MM.1S (cell line): Measurements from ENCODE around the gene SOX11.

Experiments
- DNase-seq: peaks from one replicate; pipeline ENCODE4 v3.0.0-alpha.2; 2015
- H2AFZ ChIP-seq: fragments of 300-600 bp; sonication (generic); 2 replicates; pipeline ENCODE4 v1.6.0; 2016; ENCODE audit warnings: antibody characterized with exemption, low read length
- H3F3A ChIP-seq: fragments of 300-600 bp; sonication (generic); 2 replicates; pipeline ENCODE4 v1.6.1; 2016; ENCODE audit warnings: mild to moderate bottlenecking, antibody characterized with exemption, low read length, moderate library complexity, mixed read lengths; ENCODE audit not compliant: insufficient read depth
- H3K27ac ChIP-seq: fragments of 300-600 bp; sonication (generic); 2 replicates; pipeline ENCODE4 v1.5.1; 2016; ENCODE audit warnings: mild to moderate bottlenecking, low read length
- H3K27me3 ChIP-seq: fragments of 300-600 bp; sonication (generic); replicated peaks from 2 replicates; pipeline ENCODE4 v1.6.0; 2016; ENCODE audit warnings: low read length; ENCODE audit not compliant: insufficient read depth
- H3K36me3 ChIP-seq: fragments of 300-600 bp; sonication (generic); replicated peaks from 2 replicates; pipeline ENCODE4 v1.6.1; 2016; ENCODE audit warnings: mild to moderate bottlenecking, low read length, mixed read lengths; ENCODE audit not compliant: insufficient read depth
- H3K4me1 ChIP-seq: fragments of 300-600 bp; sonication (generic); 2 replicates; pipeline ENCODE4 v1.6.1; 2016; ENCODE audit warnings: low read length, mixed read lengths
- H3K4me2 ChIP-seq: fragments of 300-600 bp; sonication (generic); 2 replicates; pipeline ENCODE4 v1.6.0; 2016; ENCODE audit warnings: low read depth, low read length
- H3K4me3 ChIP-seq: fragments of 300-600 bp; sonication (generic); 2 replicates; pipeline ENCODE4 v1.5.1; 2016; ENCODE audit warnings: low read length, mixed read lengths
- H3K79me2 ChIP-seq: fragments of 300-600 bp; sonication (generic); 2 replicates; pipeline ENCODE4 v1.6.1; 2016; ENCODE audit warnings: mixed run types, low read length, mixed read lengths
- H3K9ac ChIP-seq: fragments of 300-600 bp; sonication (generic); 2 replicates; pipeline ENCODE4 v1.6.1; 2016; ENCODE audit warnings: low read length, mixed read lengths
- H3K9me2 ChIP-seq: fragments of 300-600 bp; sonication (generic); replicated peaks from 2 replicates; pipeline ENCODE4 v1.6.1; 2016; ENCODE audit warnings: mild to moderate bottlenecking, low read length, mixed read lengths; ENCODE audit not compliant: insufficient read depth
- H3K9me3 ChIP-seq: fragments of 300-600 bp; sonication (generic); replicated peaks from 2 replicates; pipeline ENCODE4 v1.6.1; 2016; ENCODE audit warnings: mild to moderate bottlenecking, low read length, mixed read lengths; ENCODE audit not compliant: insufficient read depth
- H4K20me1 ChIP-seq: fragments of 300-600 bp; sonication (generic); 2 replicates; pipeline ENCODE4 v1.6.1; 2016; ENCODE audit warnings: mild to moderate bottlenecking, low read length, moderate library complexity, mixed read lengths; ENCODE audit not compliant: insufficient read depth
- EZH2 ChIP-seq: fragments of 300-600 bp; sonication (generic); optimal IDR thresholded peaks from 2 replicates; pipeline ENCODE3; 2017; ENCODE audit warnings: low read depth, mild to moderate bottlenecking, antibody characterized with exemption, low read length, mixed read lengths
- EZH2phosphoT487 ChIP-seq: fragments of 300-600 bp; sonication (generic); IDR thresholded peaks from 2 replicates; pipeline ENCODE4 v1.6.1; 2018; ENCODE audit warnings: antibody characterized with exemption, low read length
- TF ChIP-seq, protein P1 (sequence below): fragments of 300-600 bp; sonication (generic); IDR thresholded peaks from 2 replicates; pipeline ENCODE4 v1.5.1; 2016; ENCODE audit warnings: antibody characterized with exemption, low read length, mixed read lengths

Gene SOX11

DNA sequence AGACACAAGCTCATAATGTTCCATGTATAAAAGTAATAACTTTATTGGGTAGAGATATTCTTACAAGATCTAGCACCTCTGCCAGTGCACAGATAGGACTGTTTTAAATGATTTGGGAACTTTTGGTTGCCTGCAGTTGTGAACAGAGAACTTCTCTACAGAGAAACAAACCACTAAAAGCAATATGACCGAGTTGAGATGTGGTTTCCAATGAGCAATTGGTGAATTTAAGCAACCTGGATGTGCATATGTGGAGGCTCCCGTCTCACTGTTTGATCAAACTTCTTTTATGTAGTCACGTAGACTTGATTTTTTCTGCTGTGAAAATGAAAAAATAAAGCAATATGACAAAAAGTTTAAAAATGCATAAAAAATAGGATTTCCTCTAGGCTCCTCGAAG is 7.8 kb downstream of the SOX11 start:
- peak overlapping the region; percentile 31; the same call in 1 of the 2 replicates for H3K4me3 ChIP-seq
- no peaks in the 10 kb centered on the region for H3K36me3 ChIP-seq
- H2AFZ ChIP-seq = no peak overlapping the region
- DNase-seq = no peak
- no peaks in the 10 kb centered on the region for H3K9me3 ChIP-seq
- no peaks in the 10 kb centered on the region for H3K27me3 ChIP-seq
- H3K9me2 ChIP-seq = no peaks in the 10 kb centered on the region
- peak overlapping the region; percentile 72 for H3K4me2 ChIP-seq
- peaks cover 40% of the 10 kb centered on the region for H3F3A ChIP-seq
- H3K27ac ChIP-seq = peak overlapping the region; percentile 95
- TF ChIP-seq EZH2 (no peak), EZH2phosphoT487 (no peak)
- TF ChIP-seq, protein P1, sequence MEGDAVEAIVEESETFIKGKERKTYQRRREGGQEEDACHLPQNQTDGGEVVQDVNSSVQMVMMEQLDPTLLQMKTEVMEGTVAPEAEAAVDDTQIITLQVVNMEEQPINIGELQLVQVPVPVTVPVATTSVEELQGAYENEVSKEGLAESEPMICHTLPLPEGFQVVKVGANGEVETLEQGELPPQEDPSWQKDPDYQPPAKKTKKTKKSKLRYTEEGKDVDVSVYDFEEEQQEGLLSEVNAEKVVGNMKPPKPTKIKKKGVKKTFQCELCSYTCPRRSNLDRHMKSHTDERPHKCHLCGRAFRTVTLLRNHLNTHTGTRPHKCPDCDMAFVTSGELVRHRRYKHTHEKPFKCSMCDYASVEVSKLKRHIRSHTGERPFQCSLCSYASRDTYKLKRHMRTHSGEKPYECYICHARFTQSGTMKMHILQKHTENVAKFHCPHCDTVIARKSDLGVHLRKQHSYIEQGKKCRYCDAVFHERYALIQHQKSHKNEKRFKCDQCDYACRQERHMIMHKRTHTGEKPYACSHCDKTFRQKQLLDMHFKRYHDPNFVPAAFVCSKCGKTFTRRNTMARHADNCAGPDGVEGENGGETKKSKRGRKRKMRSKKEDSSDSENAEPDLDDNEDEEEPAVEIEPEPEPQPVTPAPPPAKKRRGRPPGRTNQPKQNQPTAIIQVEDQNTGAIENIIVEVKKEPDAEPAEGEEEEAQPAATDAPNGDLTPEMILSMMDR = no peak
- no peaks in the 10 kb centered on the region for H4K20me1 ChIP-seq
- H3K79me2 ChIP-seq = peaks cover 8% of the 10 kb centered on the region; the same call in 1 of the 2 replicates
- H3K9ac ChIP-seq = peak overlapping the region; percentile 54; the same call in 1 of the 2 replicates
- H3K4me1 ChIP-seq = peaks cover 12% of the 10 kb centered on the region; the same call in 1 of the 2 replicates

DNA sequence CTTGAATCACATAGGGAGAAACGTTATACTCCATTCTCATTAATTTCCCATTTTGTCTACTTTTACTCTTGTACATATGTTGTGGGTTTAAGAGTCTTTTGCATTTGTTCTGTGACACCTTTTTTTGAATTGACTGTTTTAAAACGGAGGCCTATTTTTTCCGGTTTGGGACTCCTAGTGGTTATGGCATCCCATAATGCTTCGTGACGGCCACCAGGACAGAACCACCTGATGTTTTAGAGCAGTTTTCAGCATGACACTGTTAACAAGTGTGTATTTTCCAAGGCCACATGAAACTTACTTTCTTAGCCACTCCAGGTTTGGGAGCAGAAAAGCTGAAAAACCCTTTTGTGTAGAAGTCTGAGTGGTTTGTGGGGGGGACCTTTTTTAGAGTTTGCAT is 8.4 kb downstream of the SOX11 start:
- H3K4me3 ChIP-seq = peak overlapping the region; percentile 45
- peak overlapping the region; percentile 95 for H3K27ac ChIP-seq
- H3K4me1 ChIP-seq = peaks cover 12% of the 10 kb centered on the region; the same call in 1 of the 2 replicates
- H3K79me2 ChIP-seq = peaks cover 8% of the 10 kb centered on the region; the same call in 1 of the 2 replicates
- H2AFZ ChIP-seq = 0 out of 2 replicates have a peak overlapping the region, but pooled peaks have one; percentile 5
- no peak for TF ChIP-seq EZH2phosphoT487
- H4K20me1 ChIP-seq = no peaks in the 10 kb centered on the region
- no peaks in the 10 kb centered on the region for H3K27me3 ChIP-seq
- no peaks in the 10 kb centered on the region for H3K36me3 ChIP-seq
- H3F3A ChIP-seq = peaks cover 34% of the 10 kb centered on the region
- peak overlapping the region; percentile 54 for H3K9ac ChIP-seq
- peak; percentile 75 for DNase-seq
- H3K9me2 ChIP-seq = no peaks in the 10 kb centered on the region
- H3K9me3 ChIP-seq = no peaks in the 10 kb centered on the region
- peak overlapping the region; percentile 72 for H3K4me2 ChIP-seq

DNA sequence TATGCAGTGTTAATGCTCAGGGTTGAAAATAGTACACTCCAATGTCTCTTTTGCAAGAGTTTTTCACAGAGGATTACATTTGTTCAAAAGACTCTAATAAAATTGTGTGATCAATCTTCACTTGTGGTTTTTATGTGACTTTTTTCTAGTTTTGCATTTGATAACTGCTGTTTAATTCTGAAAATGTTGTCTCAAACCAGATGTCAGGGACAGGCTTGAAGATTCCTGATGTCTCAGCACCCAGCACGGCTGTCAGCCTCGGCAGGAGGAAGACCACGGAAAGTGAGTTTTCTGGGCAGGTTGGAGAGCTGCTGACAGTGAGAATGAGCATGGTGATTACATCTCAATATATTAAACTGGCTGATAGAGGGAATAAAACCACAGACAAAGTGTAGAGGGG is 9.1 kb downstream of the SOX11 start:
- peak overlapping the region; percentile 54 for H3K9ac ChIP-seq
- H3K4me1 ChIP-seq = peaks cover 12% of the 10 kb centered on the region; the same call in 1 of the 2 replicates
- no peaks in the 10 kb centered on the region for H3K36me3 ChIP-seq
- no peaks in the 10 kb centered on the region for H3K27me3 ChIP-seq
- H3K9me2 ChIP-seq = no peaks in the 10 kb centered on the region
- H3K27ac ChIP-seq = peak overlapping the region; percentile 95
- peaks cover 28% of the 10 kb centered on the region for H3F3A ChIP-seq
- no peak for DNase-seq
- peak overlapping the region; percentile 45 for H3K4me3 ChIP-seq
- peaks cover 8% of the 10 kb centered on the region; the same call in 1 of the 2 replicates for H3K79me2 ChIP-seq
- 0 out of 2 replicates have a peak overlapping the region, but pooled peaks have one; percentile 5 for H2AFZ ChIP-seq
- H3K4me2 ChIP-seq = peak overlapping the region; percentile 72
- no peaks in the 10 kb centered on the region for H3K9me3 ChIP-seq
- no peaks in the 10 kb centered on the region for H4K20me1 ChIP-seq
- TF ChIP-seq EZH2phosphoT487 (no peak), EZH2 (no peak)
- TF ChIP-seq, protein P1 = no peak

DNA sequence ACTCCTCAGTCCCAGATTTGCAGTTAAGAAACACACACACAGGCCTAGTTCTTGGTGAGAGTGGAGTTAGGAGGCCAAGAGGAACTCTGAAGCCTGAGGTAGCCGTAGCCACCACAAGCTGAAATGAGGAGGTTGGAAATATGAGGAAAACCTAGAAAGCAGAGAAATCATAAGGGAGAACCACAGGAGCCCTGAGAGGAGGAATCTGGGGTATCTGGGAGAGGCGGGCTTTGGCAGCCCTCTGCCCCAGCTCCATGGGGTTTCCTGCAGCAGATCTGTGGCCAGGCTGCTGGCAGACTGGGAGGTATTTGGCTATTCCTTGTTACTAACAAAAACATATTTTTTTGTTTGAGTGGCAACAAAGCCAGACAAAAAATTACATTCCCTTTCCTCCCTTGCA is 11.0 kb downstream of the SOX11 start:
- no peaks in the 10 kb centered on the region for H3K27me3 ChIP-seq
- H4K20me1 ChIP-seq = no peaks in the 10 kb centered on the region
- peaks cover 12% of the 10 kb centered on the region; the same call in 1 of the 2 replicates for H3K4me1 ChIP-seq
- TF ChIP-seq EZH2 (no peak), EZH2phosphoT487 (no peak)
- TF ChIP-seq, protein P1 = no peak
- H3F3A ChIP-seq = peaks cover 20% of the 10 kb centered on the region
- DNase-seq = no peak
- H3K4me2 ChIP-seq = no peak overlapping the region
- H3K4me3 ChIP-seq = no peak overlapping the region
- H3K27ac ChIP-seq = no peak overlapping the region
- H3K36me3 ChIP-seq = no peaks in the 10 kb centered on the region
- no peaks in the 10 kb centered on the region for H3K9me3 ChIP-seq
- H3K9ac ChIP-seq = no peak overlapping the region
- H2AFZ ChIP-seq = no peak overlapping the region
- peaks cover 8% of the 10 kb centered on the region; the same call in 1 of the 2 replicates for H3K79me2 ChIP-seq
- H3K9me2 ChIP-seq = no peaks in the 10 kb centered on the region
